ENCODE measurements around the gene KDM1A. TPM values are rescaled to one million over a fixed set of nuclear protein-coding genes. Genes with fewer than 3 reads are reported as not detected.
"Not testable (repeated sequence)": the region's sequence is repeated elsewhere in the genome, so short reads cannot be mapped to it uniquely, and the experiment has no call there.

KDM1A gene
- 10 to 100 TPM; 32.2 to 34.4 TPM for total RNA-seq
- total RNA-seq: 67.9 to 121 reads per million in 2 donors

DNA sequence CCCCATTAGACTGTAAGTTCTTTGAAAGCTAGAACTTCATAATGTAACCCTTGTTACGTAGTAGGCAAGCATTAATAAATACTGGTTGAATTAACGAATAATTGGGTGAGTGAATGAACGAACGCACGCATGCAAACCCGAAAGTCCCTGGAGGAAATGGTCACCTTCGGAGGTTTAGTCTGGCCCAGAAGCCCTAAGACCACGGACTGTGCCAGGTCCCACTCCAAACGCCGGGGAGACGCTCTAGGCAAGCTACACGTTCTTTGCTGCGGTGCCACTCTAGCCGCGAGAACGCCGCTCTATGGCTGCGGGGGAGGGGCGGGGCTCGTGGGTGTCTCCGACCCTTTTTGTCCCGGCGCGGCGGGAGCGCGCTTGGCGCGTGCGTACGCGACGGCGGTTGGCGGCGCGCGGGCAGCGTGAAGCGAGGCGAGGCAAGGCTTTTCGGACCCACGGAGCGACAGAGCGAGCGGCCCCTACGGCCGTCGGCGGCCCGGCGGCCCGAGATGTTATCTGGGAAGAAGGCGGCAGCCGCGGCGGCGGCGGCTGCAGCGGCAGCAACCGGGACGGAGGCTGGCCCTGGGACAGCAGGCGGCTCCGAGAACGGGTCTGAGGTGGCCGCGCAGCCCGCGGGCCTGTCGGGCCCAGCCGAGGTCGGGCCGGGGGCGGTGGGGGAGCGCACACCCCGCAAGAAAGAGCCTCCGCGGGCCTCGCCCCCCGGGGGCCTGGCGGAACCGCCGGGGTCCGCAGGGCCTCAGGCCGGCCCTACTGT, at the start of gene KDM1A:
KDM1A (plus strand) TSS at position 375 of the 769 bp plus-strand sequence; CDS start at position 504, 129 bp downstream.
- Mint-ChIP-seq H3K36me3 (ENCODE audit: low read depth) (peaks cover 11% of the 10 kb centered on the region), H3K27ac (peak within 1 kb of the TSS; percentile 94), H3K4me3 (peak within 1 kb of the TSS; percentile 97), H3K4me1 (peaks cover 28% of the 10 kb centered on the region), H3K27me3 (no peaks in the 10 kb centered on the region)
- peak; percentile 100 for ATAC-seq
- no peaks in the 10 kb centered on the region for H3K9me3 ChIP-seq (ENCODE audit: control insufficient read depth, low read length, poor library complexity, severe bottlenecking)
- peak; percentile 80 to 95 (median 81) for DNase-seq

DNA sequence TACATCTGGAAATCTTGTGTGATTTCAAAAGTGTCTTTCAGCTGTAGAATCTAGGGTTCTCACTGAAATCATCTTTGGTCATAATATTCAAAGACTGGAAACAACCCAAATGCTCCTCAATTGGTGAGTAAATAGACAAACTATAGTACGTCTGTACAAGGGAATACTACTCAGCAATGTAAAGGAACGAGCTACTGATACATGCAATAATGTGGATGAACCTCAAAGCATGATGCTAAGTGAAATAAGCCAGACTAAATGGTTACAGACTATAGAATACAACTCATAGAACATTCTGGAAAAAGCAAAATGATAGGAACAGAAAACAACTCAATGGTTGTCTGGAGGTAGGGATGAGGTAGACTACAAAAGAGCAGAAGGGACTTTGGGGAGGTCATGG, 49.2 kb upstream of the KDM1A start:
- no peak overlapping the region for H3K4me3 Mint-ChIP-seq
- H3K27ac Mint-ChIP-seq: no peak overlapping the region
- ATAC-seq: no peak
- peaks cover 3% of the 10 kb centered on the region for H3K9me3 ChIP-seq (ENCODE audit: control insufficient read depth, low read length, poor library complexity, severe bottlenecking)
- H3K36me3 Mint-ChIP-seq (ENCODE audit: low read depth): peaks cover 7% of the 10 kb centered on the region
- no peak for DNase-seq
- peaks cover 66% of the 10 kb centered on the region for H3K27me3 Mint-ChIP-seq
- peaks cover 6% of the 10 kb centered on the region for H3K4me1 Mint-ChIP-seq

DNA sequence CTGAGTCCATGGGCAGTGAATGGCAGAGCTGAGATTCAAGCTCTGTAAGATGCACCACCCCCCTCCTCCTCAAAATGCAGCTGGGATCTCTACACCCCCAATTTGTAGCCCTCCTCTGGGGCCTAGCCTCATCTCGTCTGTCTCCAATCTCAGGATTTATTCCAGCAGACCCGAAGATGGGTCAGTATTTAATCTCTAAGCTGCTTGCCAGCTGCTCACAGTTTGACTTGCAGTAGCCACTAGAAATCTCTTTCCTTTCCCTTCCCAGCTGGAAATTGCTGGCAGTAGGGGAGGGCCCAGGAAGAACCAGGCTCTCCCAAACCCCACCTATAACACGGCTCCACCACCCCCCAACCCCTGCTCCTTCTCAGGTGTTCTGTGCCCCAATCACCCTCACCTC, 48.1 kb upstream of the KDM1A start:
- H3K27me3 Mint-ChIP-seq: peaks cover 77% of the 10 kb centered on the region

DNA sequence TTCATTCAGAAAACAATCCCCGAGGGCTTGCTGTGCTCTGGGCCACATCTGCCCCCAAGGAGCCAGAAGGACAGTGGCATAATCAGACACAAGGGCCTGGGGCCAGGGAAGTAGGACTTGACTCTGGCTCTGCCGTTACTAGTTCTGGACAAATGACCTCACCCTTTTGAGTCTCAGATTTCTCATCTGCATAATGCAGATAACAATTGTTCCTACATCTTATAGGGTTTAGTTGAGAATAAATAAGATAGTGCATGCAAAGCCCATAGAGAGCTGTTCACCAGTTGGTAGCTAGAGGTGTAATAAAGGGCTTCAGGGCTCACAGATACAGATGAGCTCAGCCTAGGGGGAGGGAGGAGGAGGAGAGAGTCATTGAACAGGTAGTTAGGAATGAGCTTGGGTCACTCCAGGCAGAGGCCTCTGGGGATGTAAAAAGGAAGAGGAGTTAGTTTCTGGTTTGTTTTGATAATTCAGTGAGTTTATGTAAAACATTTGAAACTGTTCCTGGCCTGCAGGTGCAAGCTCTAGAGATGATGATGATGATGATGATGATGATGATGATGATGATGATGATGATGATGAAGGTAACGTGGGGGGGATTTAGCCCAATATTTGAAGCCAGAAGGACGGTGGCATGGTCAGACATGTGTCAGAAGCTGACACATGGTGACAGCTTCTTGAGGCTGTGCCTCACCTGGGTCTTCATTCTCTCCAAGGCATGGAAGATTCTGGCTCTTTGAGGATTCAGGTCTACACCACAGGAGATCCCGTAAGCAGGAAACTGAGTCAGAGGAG, 47.5 kb upstream of the KDM1A start:
- no peaks in the 10 kb centered on the region for H3K9me3 ChIP-seq (ENCODE audit: control insufficient read depth, low read length, poor library complexity, severe bottlenecking)
- peaks cover 83% of the 10 kb centered on the region for H3K27me3 Mint-ChIP-seq

More for the DNA sequence above, 48.1 kb upstream of the KDM1A start:
- Mint-ChIP-seq H3K27ac (no peak overlapping the region), H3K4me3 (no peak overlapping the region), H3K4me1 (peaks cover 6% of the 10 kb centered on the region), H3K36me3 (ENCODE audit: low read depth) (peaks cover 7% of the 10 kb centered on the region)
- ATAC-seq: no peak
- H3K9me3 ChIP-seq (ENCODE audit: control insufficient read depth, low read length, poor library complexity, severe bottlenecking): peaks cover 2% of the 10 kb centered on the region
- no peak for DNase-seq

DNA sequence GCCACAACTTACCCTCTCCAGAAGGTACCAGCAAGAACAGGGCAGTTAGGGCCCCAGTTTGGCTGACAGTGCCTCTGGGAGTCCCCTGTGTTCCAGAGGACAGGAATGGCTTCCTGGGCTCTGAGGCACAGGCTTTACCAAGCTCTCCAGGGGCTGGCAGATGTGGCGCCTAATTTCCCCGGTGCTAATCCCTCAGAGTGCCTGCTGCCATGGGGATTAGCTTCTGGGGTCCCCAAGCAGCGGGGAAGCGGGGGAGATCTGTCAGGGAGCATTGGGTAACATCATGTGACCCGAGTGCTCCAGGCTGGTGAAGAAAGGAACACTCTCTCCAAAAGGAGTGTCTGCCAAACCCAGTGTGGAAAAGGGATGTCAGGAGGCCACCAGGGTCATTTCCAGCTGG, 46.5 kb upstream of the KDM1A start, which contains the start of gene LACTBL1:
LACTBL1 (minus strand) TSS at position 107 of the 400 bp plus-strand sequence. CDS start 550 bp downstream, outside the sequence.
- DNase-seq (no peak), ATAC-seq (no peak)
- H3K9me3 ChIP-seq (ENCODE audit: control insufficient read depth, low read length, poor library complexity, severe bottlenecking): no peaks in the 10 kb centered on the region
- peaks cover 12% of the 10 kb centered on the region for H3K4me1 Mint-ChIP-seq
- H3K36me3 Mint-ChIP-seq (ENCODE audit: low read depth): peaks cover 7% of the 10 kb centered on the region
- no peak within 1 kb of the TSS for H3K27ac Mint-ChIP-seq
- H3K4me3 Mint-ChIP-seq: no peak within 1 kb of the TSS
- peaks cover 85% of the 10 kb centered on the region for H3K27me3 Mint-ChIP-seq

More for the DNA sequence above, 47.5 kb upstream of the KDM1A start:
- H3K4me1 Mint-ChIP-seq: peaks cover 10% of the 10 kb centered on the region
- no peak overlapping the region for H3K4me3 Mint-ChIP-seq
- H3K36me3 Mint-ChIP-seq (ENCODE audit: low read depth): peaks cover 7% of the 10 kb centered on the region
- DNase-seq (no peak), ATAC-seq (no peak)
- H3K27ac Mint-ChIP-seq: no peak overlapping the region

DNA sequence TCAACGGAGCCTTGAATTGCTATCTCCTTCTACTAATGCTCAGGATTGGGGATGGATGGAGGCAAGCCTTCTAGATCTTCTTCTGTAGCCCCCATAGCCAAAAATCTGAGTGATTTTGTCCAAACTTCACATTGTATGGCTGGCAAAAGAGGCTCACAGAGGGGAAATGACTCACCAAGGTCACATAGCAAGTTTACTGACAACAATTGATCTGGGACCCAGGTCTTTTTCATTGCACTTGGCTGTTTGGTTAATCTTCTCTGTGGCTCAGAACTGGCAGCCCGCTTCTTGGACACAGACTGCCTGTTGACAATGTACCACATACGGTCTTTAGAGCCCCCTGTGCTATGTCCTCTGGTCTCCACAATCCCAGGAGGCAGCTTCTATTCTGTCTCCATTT, 43.6 kb upstream of the KDM1A start:
- H3K36me3 Mint-ChIP-seq (ENCODE audit: low read depth): no peaks in the 10 kb centered on the region
- ATAC-seq (no peak), DNase-seq (no peak)
- H3K27me3 Mint-ChIP-seq: peaks cover 56% of the 10 kb centered on the region
- no peak overlapping the region for H3K4me3 Mint-ChIP-seq
- H3K27ac Mint-ChIP-seq: no peak overlapping the region
- H3K4me1 Mint-ChIP-seq: peaks cover 11% of the 10 kb centered on the region
- H3K9me3 ChIP-seq (ENCODE audit: control insufficient read depth, low read length, poor library complexity, severe bottlenecking): no peaks in the 10 kb centered on the region

DNA sequence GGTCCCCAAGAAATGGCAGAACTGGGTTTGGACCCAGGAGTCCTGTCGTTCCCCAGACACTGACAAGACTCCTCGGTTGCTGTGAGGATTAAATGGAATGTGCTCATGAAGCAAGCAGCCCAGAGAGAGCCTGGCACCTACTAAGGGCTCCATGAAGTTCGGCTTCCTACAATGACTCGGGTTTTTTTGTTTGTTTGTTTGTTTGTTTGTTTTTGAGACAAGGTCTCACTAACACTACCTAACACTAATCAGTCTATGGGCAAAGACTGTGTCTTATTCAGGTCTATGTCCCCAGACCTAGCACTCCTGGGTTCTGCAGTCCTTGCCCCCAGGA, 43.2 kb upstream of the KDM1A start:
- ATAC-seq (no peak), DNase-seq (no peak)
- H3K27ac Mint-ChIP-seq: no peak overlapping the region
- H3K4me3 Mint-ChIP-seq: no peak overlapping the region
- H3K36me3 Mint-ChIP-seq (ENCODE audit: low read depth): no peaks in the 10 kb centered on the region
- H3K4me1 Mint-ChIP-seq: peaks cover 11% of the 10 kb centered on the region
- H3K27me3 Mint-ChIP-seq: peaks cover 54% of the 10 kb centered on the region
- H3K9me3 ChIP-seq (ENCODE audit: control insufficient read depth, low read length, poor library complexity, severe bottlenecking): no peaks in the 10 kb centered on the region

DNA sequence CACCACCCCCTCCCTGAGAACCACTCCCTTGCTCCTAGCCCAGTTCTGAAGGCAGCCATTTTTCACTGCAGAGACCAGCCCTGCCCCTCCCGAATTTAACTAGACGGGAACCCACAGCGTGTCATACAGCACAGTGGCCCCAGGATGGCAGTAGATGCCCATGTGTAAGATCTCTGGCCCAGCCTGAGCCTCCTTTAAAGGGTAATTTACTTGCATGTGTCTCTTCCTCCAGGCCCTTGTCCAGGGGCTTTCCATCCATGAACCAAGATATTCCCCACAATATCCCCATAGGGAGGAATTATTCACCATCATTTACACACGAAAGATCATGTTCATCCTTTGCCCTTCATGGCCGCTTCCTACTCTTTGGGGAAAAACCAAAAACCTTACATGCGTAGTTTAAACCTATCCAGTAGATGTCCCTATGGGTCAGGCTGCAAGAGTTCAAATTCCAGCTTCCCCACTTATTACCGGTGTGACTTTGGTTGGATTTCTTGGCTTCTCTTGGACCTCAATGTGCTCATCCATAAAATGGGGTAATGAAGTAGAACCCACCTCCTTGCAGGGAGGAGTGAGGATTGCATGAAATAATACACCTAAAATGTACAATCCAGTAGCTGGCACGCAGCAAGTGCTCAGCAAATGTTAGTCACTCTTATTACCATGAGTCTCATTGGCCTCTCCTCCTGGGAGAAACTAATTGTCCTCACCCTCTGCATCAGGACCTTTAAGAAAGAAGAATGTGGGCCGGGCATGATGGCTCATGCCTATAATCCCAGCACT, 42.6 kb upstream of the KDM1A start:
- DNase-seq: peak in 1 of 3 donors; percentile 21
- Mint-ChIP-seq H3K36me3 (ENCODE audit: low read depth) (no peaks in the 10 kb centered on the region), H3K27ac (no peak overlapping the region), H3K27me3 (peaks cover 54% of the 10 kb centered on the region), H3K4me3 (no peak overlapping the region), H3K4me1 (peaks cover 11% of the 10 kb centered on the region)
- H3K9me3 ChIP-seq (ENCODE audit: control insufficient read depth, low read length, poor library complexity, severe bottlenecking): no peaks in the 10 kb centered on the region
- ATAC-seq: peak; percentile 89

DNA sequence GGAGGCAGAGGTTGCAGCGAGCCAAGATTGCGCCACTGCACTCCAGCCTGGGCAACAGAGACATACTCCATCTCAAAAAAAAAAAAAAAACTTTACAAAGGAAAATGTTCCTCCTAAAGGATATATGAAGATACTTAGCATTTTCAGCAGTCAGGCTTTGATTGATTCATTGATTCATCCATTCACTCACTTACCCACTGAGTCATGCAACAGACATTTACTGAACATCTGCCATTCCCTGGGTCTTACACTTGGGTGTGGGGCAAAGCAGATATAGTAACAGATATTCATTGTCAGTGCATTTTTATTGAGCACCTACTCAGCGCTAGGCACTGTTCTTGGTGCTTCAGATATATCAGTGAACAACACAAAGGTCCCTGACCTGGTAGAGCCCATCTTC, 41.0 kb upstream of the KDM1A start:
- Mint-ChIP-seq H3K4me3 (no peak overlapping the region), H3K4me1 (peaks cover 7% of the 10 kb centered on the region), H3K36me3 (ENCODE audit: low read depth) (no peaks in the 10 kb centered on the region), H3K27me3 (peaks cover 49% of the 10 kb centered on the region), H3K27ac (no peak overlapping the region)
- ATAC-seq: no peak
- no peak for DNase-seq
- H3K9me3 ChIP-seq (ENCODE audit: control insufficient read depth, low read length, poor library complexity, severe bottlenecking): no peaks in the 10 kb centered on the region

DNA sequence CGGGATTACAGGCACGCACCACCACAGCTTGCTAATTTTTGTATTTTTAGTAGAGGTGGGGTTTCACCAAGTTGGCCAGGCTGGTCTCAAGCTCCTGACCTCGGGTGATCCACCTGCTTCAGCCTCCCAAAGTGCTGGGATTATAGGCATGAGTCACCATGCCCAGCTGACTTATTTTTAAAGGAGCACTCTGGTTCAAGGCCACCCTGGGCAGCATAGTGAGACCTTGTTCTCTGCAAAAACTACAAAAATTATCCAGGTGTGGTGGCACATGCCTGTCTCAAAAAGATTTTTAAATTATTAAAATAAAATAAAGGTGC, 38.8 kb upstream of the KDM1A start:
- not testable (repeated sequence) for H3K4me3 Mint-ChIP-seq; DNase-seq; H3K9me3 ChIP-seq (ENCODE audit: control insufficient read depth, low read length, poor library complexity, severe bottlenecking); H3K4me1 Mint-ChIP-seq; H3K27ac Mint-ChIP-seq; H3K36me3 Mint-ChIP-seq (ENCODE audit: low read depth); ATAC-seq
- H3K27me3 Mint-ChIP-seq: peaks cover 42% of the 10 kb centered on the region

DNA sequence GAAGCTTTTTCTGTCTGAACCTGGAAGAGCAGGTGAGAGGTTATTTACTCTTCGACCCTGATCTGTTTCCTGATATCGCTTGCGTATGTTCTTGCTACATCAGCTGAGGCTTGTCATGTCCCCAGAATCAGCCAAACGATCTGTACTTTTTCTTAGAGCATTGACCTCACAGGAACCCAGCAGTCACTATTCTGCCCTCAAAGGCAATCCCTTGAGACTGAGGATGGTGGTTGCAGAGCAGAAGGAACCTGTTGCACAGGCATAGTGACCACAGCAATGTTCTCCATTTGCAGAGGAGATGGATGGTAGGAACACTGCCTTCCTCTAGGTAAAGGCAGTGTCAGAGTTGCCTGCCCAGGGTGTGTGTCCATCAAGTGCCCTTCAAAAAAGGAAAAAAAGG, 35.3 kb upstream of the KDM1A start:
- Mint-ChIP-seq H3K27ac (no peak overlapping the region), H3K36me3 (ENCODE audit: low read depth) (no peaks in the 10 kb centered on the region), H3K4me3 (no peak overlapping the region), H3K27me3 (peaks cover 48% of the 10 kb centered on the region), H3K4me1 (no peaks in the 10 kb centered on the region)
- DNase-seq: no peak
- ATAC-seq: no peak
- no peaks in the 10 kb centered on the region for H3K9me3 ChIP-seq (ENCODE audit: control insufficient read depth, low read length, poor library complexity, severe bottlenecking)

DNA sequence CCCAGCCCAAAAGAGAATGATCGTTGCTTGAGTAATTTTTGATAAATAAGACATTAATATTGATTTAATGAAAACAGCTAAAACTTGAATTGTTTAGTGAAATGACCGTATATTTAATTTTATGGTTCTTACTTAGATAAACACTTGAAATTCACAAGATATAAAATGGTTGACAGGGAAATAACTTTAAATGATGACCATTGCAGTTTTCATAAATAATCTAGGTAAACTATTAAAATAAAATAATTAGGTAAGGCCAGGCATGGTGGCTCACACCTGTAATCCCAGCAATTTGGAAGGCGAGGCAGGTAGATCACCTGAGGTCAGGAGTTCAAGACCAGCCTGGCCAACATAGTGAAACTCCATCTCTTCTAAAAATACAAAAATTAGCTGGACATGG, 26.9 kb upstream of the KDM1A start:
- H3K36me3 Mint-ChIP-seq (ENCODE audit: low read depth); ATAC-seq; H3K9me3 ChIP-seq (ENCODE audit: control insufficient read depth, low read length, poor library complexity, severe bottlenecking); H3K27ac Mint-ChIP-seq; H3K4me1 Mint-ChIP-seq; DNase-seq; H3K4me3 Mint-ChIP-seq: not testable (repeated sequence)
- H3K27me3 Mint-ChIP-seq: peaks cover 28% of the 10 kb centered on the region

DNA sequence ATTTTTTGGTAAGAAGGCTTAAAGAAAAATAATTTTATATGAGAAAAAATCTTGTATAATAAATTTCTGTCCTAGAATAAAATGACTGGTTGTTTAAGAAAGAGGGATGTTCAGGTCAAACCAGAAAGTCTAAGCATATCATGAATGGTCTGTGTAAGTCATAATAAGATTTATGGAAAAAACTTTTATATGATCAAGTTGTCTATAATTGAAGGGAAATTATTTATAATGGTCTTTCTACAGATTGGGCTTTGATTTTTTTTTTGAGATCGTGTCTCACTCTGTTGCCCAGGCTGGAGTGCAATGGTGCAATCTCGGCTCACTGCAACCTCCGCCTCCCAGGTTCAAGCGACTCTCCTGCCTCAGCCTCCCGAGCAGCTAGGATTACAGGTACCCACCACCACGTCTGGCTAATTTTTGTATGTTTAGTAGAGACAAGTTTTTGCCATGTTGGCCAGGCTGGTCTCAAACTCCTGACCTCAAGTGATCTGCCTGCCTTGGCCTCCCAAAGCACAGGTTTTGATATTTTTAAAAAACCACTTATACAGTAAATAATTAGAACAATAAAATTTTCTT, 26.0 kb upstream of the KDM1A start:
- H3K27ac Mint-ChIP-seq; ATAC-seq; DNase-seq; H3K9me3 ChIP-seq (ENCODE audit: control insufficient read depth, low read length, poor library complexity, severe bottlenecking); H3K4me3 Mint-ChIP-seq; H3K36me3 Mint-ChIP-seq (ENCODE audit: low read depth); H3K4me1 Mint-ChIP-seq: not testable (repeated sequence)
- peaks cover 18% of the 10 kb centered on the region for H3K27me3 Mint-ChIP-seq
